Body of pancreas (tissue), 4 donors: Measurements from ENCODE around the gene CR2.

Experiments used
- CTCF ChIP-seq, 7 experiments: fragments of 450-650 bp in 4 of 7; fragments of 200-600 bp in 3 of 7; sonication (generic) in 3 of 7; IDR thresholded peaks; one replicate each; pipeline ENCODE4 v1.5.1; 2016 to 2019; ENCODE audit warnings: antibody characterized with exemption in 7 of 7
- POLR2A ChIP-seq, 3 donors: fragments of 450-650 bp; IDR thresholded peaks; one replicate each; pipeline ENCODE4 v1.6.1; 2016; ENCODE audit warnings: antibody characterized with exemption in 3 of 3, mild to moderate bottlenecking in 2 of 3

- TF ChIP-seq CTCF (IDR thresholded peaks at IDR 0.05) (no peak), POLR2A (IDR thresholded peaks at IDR 0.05) (no peak)
Observed at GRCh38 chr1:207420109-207420508, 34.0 kb upstream of the CR2 start.
